Hepatocyte (in vitro differentiated cells): ENCODE measurements around the gene GNPTG. TPM values are rescaled to one million over a fixed set of nuclear protein-coding genes. Genes with fewer than 3 reads are reported as not detected.

Experiments
- DNase-seq: peaks from one replicate; pipeline ENCODE4 v3.0.0-alpha.2; 2016; ENCODE audit warnings: low spot score
- H2AFZ ChIP-seq: fragments of 200-600 bp; sonication (generic); 2 replicates; pipeline ENCODE4 v1.6.0; 2016; ENCODE audit warnings: antibody characterized with exemption, mild to moderate bottlenecking
- H3K27ac ChIP-seq: fragments of 200-600 bp; sonication (generic); 2 replicates; pipeline ENCODE4 v1.5.1; 2016; ENCODE audit warnings: mild to moderate bottlenecking
- H3K27me3 ChIP-seq: fragments of 200-600 bp; sonication (generic); 2 replicates; pipeline ENCODE4 v1.6.1; 2016
- H3K36me3 ChIP-seq: fragments of 200-600 bp; sonication (generic); replicated peaks from 2 replicates; pipeline ENCODE4 v1.5.1; 2016; ENCODE audit warnings: low read depth; ENCODE audit not compliant: insufficient read depth
- H3K4me1 ChIP-seq: fragments of 200-600 bp; sonication (generic); 2 replicates; pipeline ENCODE4 v1.5.1; 2016; ENCODE audit warnings: mild to moderate bottlenecking, moderate library complexity; ENCODE audit not compliant: insufficient read depth
- H3K4me2 ChIP-seq: fragments of 200-600 bp; sonication (generic); 2 replicates; pipeline ENCODE4 v1.6.0; 2016
- H3K4me3 ChIP-seq: fragments of 200-600 bp; sonication (generic); 2 replicates; pipeline ENCODE4 v1.5.1; 2016; ENCODE audit warnings: mild to moderate bottlenecking
- H3K79me2 ChIP-seq: fragments of 200-600 bp; sonication (generic); 2 replicates; pipeline ENCODE4 v1.6.0; 2017; ENCODE audit warnings: mild to moderate bottlenecking
- H3K9me2 ChIP-seq: fragments of 200-600 bp; sonication (generic); replicated peaks from 2 replicates; pipeline ENCODE4 v1.6.0; 2017; ENCODE audit warnings: mild to moderate bottlenecking; ENCODE audit not compliant: insufficient read depth
- H3K9me3 ChIP-seq: fragments of 200-600 bp; sonication (generic); 2 replicates; pipeline ENCODE4 v1.5.1; 2016; ENCODE audit warnings: low read depth, mild to moderate bottlenecking
- H4K20me1 ChIP-seq: fragments of 200-600 bp; sonication (generic); 2 replicates; pipeline ENCODE4 v1.6.0; 2016; ENCODE audit warnings: mild to moderate bottlenecking; ENCODE audit not compliant: insufficient read depth, poor library complexity, severe bottlenecking
- EZH2 ChIP-seq: fragments of 200-600 bp; sonication (generic); IDR thresholded peaks from 2 replicates; pipeline ENCODE4 v1.6.1; 2016; ENCODE audit warnings: antibody characterized with exemption, mild to moderate bottlenecking, borderline replicate concordance
- EZH2phosphoT487 ChIP-seq: fragments of 200-600 bp; sonication (generic); IDR thresholded peaks from one replicate; pipeline ENCODE4 v1.6.1; 2018; ENCODE audit warnings: antibody characterized with exemption, mild to moderate bottlenecking, low read depth, moderate library complexity; ENCODE audit not compliant: unreplicated experiment, severe bottlenecking
- WGBS: methylation state at CpG from one replicate; pipeline ENCODE4 v1.1.6; 2016; ENCODE audit warnings: low lambda C conversion rate; ENCODE audit errors: missing lambda C conversion rate; 5-methylcytosine and 5-hydroxymethylcytosine counted together
- polyA plus RNA-seq: library from polyadenylated mRNA; unstranded; fragments of >200 nt; fragmentation: Nextera tagmentation; extraction: Ambion mirVana; gene quantifications from 2 replicates; pipeline ENCODE4 v1.2.1, GENCODE V29; 2016
- total RNA-seq: library from RNA; depleted of rRNA; stranded (reverse); fragments of >200 nt; gene quantifications from 2 replicates; pipeline ENCODE4 v1.2.3, GENCODE V29; 2014
- TF ChIP-seq, protein P1 (sequence below): fragments of 200-600 bp; sonication (generic); IDR thresholded peaks from 2 replicates; pipeline ENCODE4 v1.5.1; 2016; ENCODE audit warnings: antibody characterized with exemption, mild to moderate bottlenecking; ENCODE audit not compliant: poor library complexity

GNPTG gene
- total and polyA plus RNA-seq, 2 experiments from 2014 or later: 76.6 to 133 TPM

DNA sequence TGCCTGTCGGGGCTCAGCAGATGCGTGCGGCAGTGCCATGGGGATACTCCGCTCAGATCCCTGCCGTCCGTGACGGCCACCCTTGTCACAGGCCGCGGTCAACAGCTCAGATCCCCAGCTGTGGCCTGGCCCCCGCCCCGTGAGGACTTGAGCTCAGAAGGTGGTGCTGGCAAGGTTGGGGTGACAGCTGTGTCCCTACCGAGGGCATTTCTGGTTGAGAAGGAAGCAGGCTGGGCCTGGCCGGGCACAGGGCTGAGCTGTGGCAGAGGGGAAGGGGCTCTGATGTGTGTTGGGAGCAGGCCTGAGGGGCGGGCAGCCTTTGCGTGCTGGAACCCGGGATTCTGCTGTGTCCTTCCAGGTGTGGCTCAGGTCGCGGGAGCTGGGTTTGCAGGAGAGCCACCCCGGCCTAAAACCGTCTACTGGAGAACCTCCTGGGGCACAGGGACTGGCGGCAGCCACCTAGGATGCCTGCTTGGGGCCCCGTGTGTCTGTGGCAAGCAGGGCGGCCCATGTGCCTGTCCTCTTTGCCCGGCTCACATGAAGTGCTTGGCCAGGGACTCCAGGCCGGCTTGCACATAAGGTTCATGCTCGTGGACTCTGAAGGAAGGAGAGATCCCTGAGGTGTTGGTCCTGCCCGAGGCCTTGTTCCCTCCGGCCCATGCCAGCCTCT lies 37.2 kb upstream of the GNPTG start:
- H3K27ac ChIP-seq: no peak overlapping the region
- TF ChIP-seq, protein P1, sequence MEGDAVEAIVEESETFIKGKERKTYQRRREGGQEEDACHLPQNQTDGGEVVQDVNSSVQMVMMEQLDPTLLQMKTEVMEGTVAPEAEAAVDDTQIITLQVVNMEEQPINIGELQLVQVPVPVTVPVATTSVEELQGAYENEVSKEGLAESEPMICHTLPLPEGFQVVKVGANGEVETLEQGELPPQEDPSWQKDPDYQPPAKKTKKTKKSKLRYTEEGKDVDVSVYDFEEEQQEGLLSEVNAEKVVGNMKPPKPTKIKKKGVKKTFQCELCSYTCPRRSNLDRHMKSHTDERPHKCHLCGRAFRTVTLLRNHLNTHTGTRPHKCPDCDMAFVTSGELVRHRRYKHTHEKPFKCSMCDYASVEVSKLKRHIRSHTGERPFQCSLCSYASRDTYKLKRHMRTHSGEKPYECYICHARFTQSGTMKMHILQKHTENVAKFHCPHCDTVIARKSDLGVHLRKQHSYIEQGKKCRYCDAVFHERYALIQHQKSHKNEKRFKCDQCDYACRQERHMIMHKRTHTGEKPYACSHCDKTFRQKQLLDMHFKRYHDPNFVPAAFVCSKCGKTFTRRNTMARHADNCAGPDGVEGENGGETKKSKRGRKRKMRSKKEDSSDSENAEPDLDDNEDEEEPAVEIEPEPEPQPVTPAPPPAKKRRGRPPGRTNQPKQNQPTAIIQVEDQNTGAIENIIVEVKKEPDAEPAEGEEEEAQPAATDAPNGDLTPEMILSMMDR: no peak
- H3K79me2 ChIP-seq: peaks cover 87% of the 10 kb centered on the region
- H4K20me1 ChIP-seq: peaks cover 81% of the 10 kb centered on the region
- H2AFZ ChIP-seq: no peak overlapping the region
- WGBS: 93% methylated on average over 27 of the region's 28 CpGs
- DNase-seq: no peak
- H3K4me3 ChIP-seq: no peak overlapping the region
- H3K36me3 ChIP-seq: no peaks in the 10 kb centered on the region
- H3K4me2 ChIP-seq: no peak overlapping the region
- H3K9me3 ChIP-seq: no peaks in the 10 kb centered on the region
- H3K9me2 ChIP-seq: no peaks in the 10 kb centered on the region
- H3K4me1 ChIP-seq: peaks cover 15% of the 10 kb centered on the region
- no peaks in the 10 kb centered on the region for H3K27me3 ChIP-seq

DNA sequence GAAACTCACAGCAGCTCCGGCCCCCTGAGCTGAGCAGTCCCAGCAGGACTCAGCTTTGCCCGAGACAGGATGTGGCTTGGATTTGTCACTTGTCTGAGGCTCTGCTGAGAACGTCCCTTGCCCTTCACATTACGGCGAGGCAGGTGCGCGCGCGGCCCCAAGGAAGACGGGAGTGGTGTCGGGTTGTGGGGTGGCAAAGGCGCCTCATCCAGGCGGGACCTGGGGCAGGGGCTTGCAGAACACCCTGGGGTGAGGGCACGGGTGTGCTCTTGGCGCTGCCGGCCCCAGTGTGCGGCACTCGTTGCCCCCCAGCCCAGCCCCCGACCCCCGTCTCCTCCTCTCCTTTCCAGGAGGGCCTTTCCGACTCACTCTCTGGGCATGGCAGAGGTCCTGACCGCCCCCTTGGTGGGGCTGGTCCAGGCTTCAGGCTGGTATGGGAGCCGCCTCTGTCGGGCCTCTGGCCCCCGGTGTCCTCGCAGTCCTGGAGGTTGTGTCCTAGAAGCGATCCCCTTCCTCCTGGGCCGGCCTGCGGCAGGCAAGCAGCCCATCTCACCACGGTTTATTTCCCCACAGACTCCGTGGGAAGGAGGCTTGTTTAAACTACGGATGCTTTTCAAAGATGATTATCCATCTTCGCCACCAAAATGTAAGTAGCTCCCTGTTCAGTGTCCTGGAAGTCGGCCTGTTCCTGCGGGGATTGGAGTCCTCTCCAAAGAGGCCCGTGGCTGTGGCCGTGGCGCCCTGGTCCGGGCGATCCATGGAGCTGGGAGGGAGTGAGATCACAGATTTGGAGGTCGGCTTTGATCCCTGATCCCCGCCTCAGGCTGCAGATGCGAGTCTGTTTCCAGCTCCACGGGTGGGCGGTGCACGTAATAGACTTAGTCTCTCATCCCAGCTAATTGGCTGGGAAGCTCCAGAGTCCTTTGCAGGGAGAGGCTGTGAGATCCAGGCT lies 36.4 kb upstream of the GNPTG start:
- Histone ChIP-seq H3K36me3 (no peaks in the 10 kb centered on the region), H4K20me1 (peaks cover 79% of the 10 kb centered on the region), H2AFZ (no peak overlapping the region)

GRCh38 chr16:1316033-1316405 lies 35.7 kb upstream of the GNPTG start:
- 87% methylated on average over 14 of the region's 14 CpGs for WGBS
- Histone ChIP-seq H3K79me2 (peaks cover 82% of the 10 kb centered on the region), H3K36me3 (no peaks in the 10 kb centered on the region), H3K4me2 (no peak overlapping the region), H3K27me3 (no peaks in the 10 kb centered on the region), H3K4me3 (no peak overlapping the region), H3K9me2 (no peaks in the 10 kb centered on the region), H3K4me1 (peaks cover 14% of the 10 kb centered on the region), H3K9me3 (no peaks in the 10 kb centered on the region), H2AFZ (no peak overlapping the region), H3K27ac (no peak overlapping the region), H4K20me1 (peaks cover 73% of the 10 kb centered on the region)
- DNase-seq: no peak
- no peak for TF ChIP-seq EZH2
- TF ChIP-seq, protein P1: no peak
- TF ChIP-seq EZH2phosphoT487: no peak

More for the DNA sequence above, 36.4 kb upstream of the GNPTG start:
- H3K9me2 ChIP-seq: no peaks in the 10 kb centered on the region
- H3K79me2 ChIP-seq: peaks cover 89% of the 10 kb centered on the region
- TF ChIP-seq, protein P1: no peak
- TF ChIP-seq EZH2phosphoT487 (no peak), EZH2 (no peak)
- no peak overlapping the region for H3K4me2 ChIP-seq
- WGBS: 91% methylated on average over 40 of the region's 46 CpGs
- H3K4me1 ChIP-seq: peaks cover 15% of the 10 kb centered on the region
- H3K27ac ChIP-seq: no peak overlapping the region
- H3K27me3 ChIP-seq: no peaks in the 10 kb centered on the region
- H3K9me3 ChIP-seq: no peaks in the 10 kb centered on the region
- no peak overlapping the region for H3K4me3 ChIP-seq
- no peak for DNase-seq
